G401.6 (cell line): Measurements from ENCODE around the gene LRP1.

Experiments used
- FAIRE-seq: peaks from 2 replicates; lab custom pipeline; 2012; peaks lifted over from hg19 to GRCh38; lab: Jason Lieb, UNC

Gene LRP1

GRCh38 chr12:57157588-57158173, 29.4 kb downstream of the LRP1 start:
- FAIRE-seq = no peak

- FAIRE-seq = no peak
Observed at GRCh38 chr12:57158186-57158585, 29.9 kb downstream of the LRP1 start.

GRCh38 chr12:57158665-57159064, 30.4 kb downstream of the LRP1 start:
- no peak for FAIRE-seq

GRCh38 chr12:57159311-57159710, 31.0 kb downstream of the LRP1 start:
- no peak for FAIRE-seq

- no peak for FAIRE-seq
Observed at GRCh38 chr12:57160040-57160439, 31.8 kb downstream of the LRP1 start.

- FAIRE-seq = no peak
Observed at GRCh38 chr12:57160741-57161140, 32.5 kb downstream of the LRP1 start.

- no peak for FAIRE-seq
Observed at GRCh38 chr12:57161491-57161890, 33.2 kb downstream of the LRP1 start.

- no peak for FAIRE-seq
Observed at GRCh38 chr12:57162553-57163125, 34.4 kb downstream of the LRP1 start.

GRCh38 chr12:57164454-57164853, 36.2 kb downstream of the LRP1 start:
- no peak for FAIRE-seq

GRCh38 chr12:57164966-57165625, 36.8 kb downstream of the LRP1 start:
- no peak for FAIRE-seq

GRCh38 chr12:57165741-57166140, 37.5 kb downstream of the LRP1 start:
- FAIRE-seq = no peak

GRCh38 chr12:57166971-57167371, 38.7 kb downstream of the LRP1 start:
- no peak for FAIRE-seq

GRCh38 chr12:57168058-57168457, 39.8 kb downstream of the LRP1 start:
- FAIRE-seq = no peak

- no peak for FAIRE-seq
Observed at GRCh38 chr12:57169046-57169795, 40.9 kb downstream of the LRP1 start.

GRCh38 chr12:57169969-57170368, 41.7 kb downstream of the LRP1 start:
- FAIRE-seq = no peak

GRCh38 chr12:57170408-57170807, 42.1 kb downstream of the LRP1 start:
- FAIRE-seq = no peak

- no peak for FAIRE-seq
Observed at GRCh38 chr12:57170927-57171326, 42.6 kb downstream of the LRP1 start.

- no peak for FAIRE-seq
Observed at GRCh38 chr12:57171668-57172067, 43.4 kb downstream of the LRP1 start.

GRCh38 chr12:57173089-57173488, 44.8 kb downstream of the LRP1 start:
- FAIRE-seq = no peak

GRCh38 chr12:57173683-57174082, 45.4 kb downstream of the LRP1 start:
- FAIRE-seq = no peak

GRCh38 chr12:57175428-57176138, 47.3 kb downstream of the LRP1 start:
- no peak for FAIRE-seq

- FAIRE-seq = no peak
Observed at GRCh38 chr12:57176139-57176477, 47.8 kb downstream of the LRP1 start.

GRCh38 chr12:57176846-57177245, 48.6 kb downstream of the LRP1 start:
- no peak for FAIRE-seq
